Parietal lobe (tissue), 2 donors: ENCODE results near the gene CYB5A. TPM values are rescaled to one million over a fixed set of nuclear protein-coding genes. Genes with fewer than 3 reads are reported as not detected.

ENCODE experiments used
- small RNA-seq: library from RNA; depleted of rRNA; stranded (forward); fragments of <200 nt; gene quantifications from one replicate; pipeline ENCODE3, GENCODE V24; 2014; ENCODE audit warnings: low replicate concordance
- total RNA-seq: library from RNA; depleted of rRNA; stranded (reverse); fragments of >200 nt; gene quantifications from one replicate; pipeline ENCODE4 v1.2.3, GENCODE V29; 2014

Gene CYB5A, protein sequence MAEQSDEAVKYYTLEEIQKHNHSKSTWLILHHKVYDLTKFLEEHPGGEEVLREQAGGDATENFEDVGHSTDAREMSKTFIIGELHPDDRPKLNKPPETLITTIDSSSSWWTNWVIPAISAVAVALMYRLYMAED
- total RNA-seq: 14.4 TPM

DNA sequence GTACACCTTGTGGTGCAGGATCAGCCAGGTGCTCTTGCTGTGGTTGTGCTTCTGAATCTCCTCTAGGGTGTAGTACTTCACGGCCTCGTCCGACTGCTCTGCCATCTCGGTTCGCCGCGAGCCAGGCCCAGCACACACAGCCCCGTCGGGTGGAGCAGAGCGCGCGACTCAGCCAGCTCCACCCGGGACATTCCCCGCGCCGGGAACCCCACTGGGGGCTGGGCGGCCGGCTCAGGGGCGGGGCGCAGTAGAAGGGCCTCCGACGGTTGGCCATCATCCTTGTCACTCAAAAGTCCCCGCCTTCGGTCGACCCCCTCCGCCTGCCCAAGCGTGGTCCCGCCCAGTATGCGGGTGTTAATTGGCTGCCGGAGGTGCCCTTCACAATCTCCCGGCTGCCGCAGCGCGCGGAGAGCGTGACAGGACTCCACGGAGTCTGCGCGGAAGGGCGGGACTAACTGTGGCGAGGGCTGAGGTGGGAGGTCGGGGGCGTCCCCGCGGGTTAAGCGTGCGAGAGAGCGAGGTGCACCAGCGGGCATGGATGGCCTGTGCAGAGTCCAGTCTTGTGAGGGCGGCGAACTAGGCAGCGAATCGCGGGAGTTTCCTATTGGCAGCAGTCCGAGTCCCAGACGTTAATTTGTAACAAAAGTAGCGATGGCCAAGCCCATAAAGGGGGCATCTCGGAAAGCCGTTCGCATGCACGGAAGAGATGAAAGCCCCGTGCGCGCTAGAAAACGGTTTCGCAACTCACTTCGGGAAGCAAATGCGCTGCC, at the start of gene CYB5A:
TSS of gene CYB5A (minus strand) at position 193 of the 770 bp plus-strand sequence. CDS start at position 105, 88 bp downstream.

DNA sequence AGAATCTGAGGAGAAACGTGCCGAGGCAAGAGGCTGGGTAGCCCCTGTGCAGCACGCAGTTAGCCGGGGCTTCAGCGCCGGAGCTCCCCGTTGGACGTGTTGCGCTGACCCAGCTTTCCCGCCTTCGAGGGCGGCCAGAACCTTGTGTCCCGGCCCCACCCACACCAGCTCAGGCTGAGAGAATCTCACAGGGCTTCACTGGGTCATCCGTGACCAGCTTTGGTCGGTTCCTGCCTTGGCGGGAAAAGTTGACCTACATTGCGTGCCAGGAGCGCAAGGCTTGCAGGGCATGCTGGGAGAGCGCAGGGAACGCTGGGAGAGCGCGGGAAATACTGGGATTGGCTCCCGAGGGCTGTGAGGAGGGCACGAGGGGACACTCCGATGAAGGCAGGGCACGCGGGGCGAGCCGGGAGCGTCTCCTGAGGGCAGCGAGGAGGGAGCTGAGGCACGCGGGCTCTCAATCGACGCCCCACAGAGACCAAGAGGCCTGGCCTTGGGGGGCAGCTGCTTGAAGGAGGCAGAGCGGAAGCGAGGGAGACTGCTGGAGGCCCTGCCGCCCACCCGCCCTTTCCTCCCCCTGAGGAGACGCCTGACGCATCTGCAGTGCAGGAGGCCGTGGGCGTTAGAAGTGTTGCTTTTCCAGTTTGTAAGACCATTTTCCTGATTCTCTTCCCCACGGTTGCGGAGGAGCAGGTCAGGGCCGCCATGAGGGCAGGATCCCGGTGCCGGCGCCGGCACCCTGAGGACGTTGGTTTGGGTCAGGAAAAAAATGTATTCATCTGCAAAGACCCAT, 23.9 kb upstream of the CYB5A start, which contains the start of gene C18orf63:
TSS of gene C18orf63 (plus strand) at position 376 of the 793 bp plus-strand sequence. CDS start 2,027 bp downstream, outside the sequence.

Small RNA genes lying within 50 kb of the gene (small RNA-seq; reads per million reads assigned to genes)
- gene RN7SL551P: not detected

Other genes starting within 250 kb of the CYB5A start
- 5.9 TPM for gene FBXO15, start 144.1 kb downstream of the CYB5A start, total RNA-seq
- 46.3 TPM for gene TIMM21, start 143.4 kb downstream of the CYB5A start, total RNA-seq
- not detected for gene C18orf63, start 23.9 kb upstream of the CYB5A start, total RNA-seq
- 7.8 TPM for gene DIPK1C, start 165.3 kb upstream of the CYB5A start, total RNA-seq
- gene CNDP2, start 204.4 kb upstream of the CYB5A start, total RNA-seq: 55.1 TPM
- gene CNDP1, start 242.5 kb upstream of the CYB5A start, total RNA-seq: 1.9 TPM